IMR-90 (cell line): ENCODE measurements around the gene TSNAXIP1. TPM values are rescaled to one million over a fixed set of nuclear protein-coding genes. Genes with fewer than 3 reads are reported as not detected.
A peak's percentile ranks its signal among the peaks of the same experiment; 100 is the strongest.

Experiments used
- ATAC-seq: fragments of 200-7000 bp; cut with Tn5 transposase; 2 replicates; pipeline ENCODE4 v1.9.1; 2020; ENCODE audit warnings: low read depth, mild to moderate bottlenecking, moderate library complexity
- BruUV-seq: library from RNA; stranded (reverse); fragments of 400-500 nt; replicated peaks from 2 replicates; lab custom pipeline; 2021; lab: Mats Ljungman, UMichigan
- CTCF ChIA-PET: fragments of 300-600 bp; formaldehyde crosslinking; extraction: SDS; loops from one replicate; lab custom pipeline; 2021; ENCODE audit warnings: antibody characterized with exemption; lab: Yijun Ruan, JAX
- POLR2A ChIA-PET: fragments of 300-600 bp; sonication (Branson Sonifier 250); formaldehyde crosslinking; loops from one replicate; lab custom pipeline; 2022; ENCODE audit warnings: antibody characterized with exemption; ENCODE audit not compliant: unreplicated experiment; lab: Charles Lee
- DNase-seq: peaks from one replicate; pipeline ENCODE4 v3.0.0; 2013
- H2AFZ ChIP-seq: replicated peaks from 2 replicates; pipeline ENCODE3; 2013; ENCODE audit warnings: low read length, mild to moderate bottlenecking; ENCODE audit not compliant: poor library complexity
- H2AK5ac ChIP-seq: 2 replicates; pipeline ENCODE4 v1.6.1; 2013; ENCODE audit warnings: low read depth, low read length, inconsistent platforms
- H2AK9ac ChIP-seq: replicated peaks from 2 replicates; pipeline ENCODE3; 2013; ENCODE audit warnings: mild to moderate bottlenecking, low read depth, low read length, moderate library complexity; ENCODE audit not compliant: poor library complexity
- H2BK120ac ChIP-seq: 2 replicates; pipeline ENCODE4 v1.6.1; 2013; ENCODE audit warnings: low read depth, low read length, inconsistent platforms
- H2BK15ac ChIP-seq: 3 replicates; pipeline ENCODE4 v1.6.1; 2013; ENCODE audit warnings: low read depth, low read length, inconsistent platforms
- H2BK20ac ChIP-seq: 2 replicates; pipeline ENCODE4 v1.6.1; 2013; ENCODE audit warnings: low read depth, mild to moderate bottlenecking, inconsistent platforms, low read length, moderate library complexity
- H2BK5ac ChIP-seq: 2 replicates; pipeline ENCODE4 v1.6.1; 2013; ENCODE audit warnings: mild to moderate bottlenecking, low read depth, low read length, inconsistent platforms; ENCODE audit not compliant: poor library complexity, severe bottlenecking
- H3K14ac ChIP-seq: replicated peaks from 2 replicates; pipeline ENCODE4 v1.6.1; 2013; ENCODE audit warnings: low read depth, low read length, inconsistent platforms
- H3K18ac ChIP-seq: 2 replicates; pipeline ENCODE4 v1.6.1; 2013; ENCODE audit warnings: low read depth, low read length, control low read depth
- H3K23ac ChIP-seq: 2 replicates; pipeline ENCODE4 v1.6.1; 2013; ENCODE audit warnings: low read depth, low read length, inconsistent platforms
- H3K27ac ChIP-seq: 2 replicates; pipeline ENCODE4 v1.5.1; 2013; ENCODE audit warnings: mild to moderate bottlenecking, control low read depth, low read length; ENCODE audit not compliant: insufficient read depth
- H3K27me3 ChIP-seq: 2 replicates; pipeline ENCODE4 v1.6.1; 2013; ENCODE audit warnings: low read length; ENCODE audit not compliant: control insufficient read depth, insufficient read depth
- H3K36me3 ChIP-seq: 2 replicates; pipeline ENCODE4 v1.6.1; 2013; ENCODE audit warnings: low read length, mixed read lengths; ENCODE audit not compliant: control insufficient read depth, insufficient read depth
- H3K4ac ChIP-seq: 2 replicates; pipeline ENCODE4 v1.6.1; 2013; ENCODE audit warnings: low read depth, low read length, inconsistent platforms
- H3K4me1 ChIP-seq: 2 replicates; pipeline ENCODE4 v1.6.1; 2013; ENCODE audit warnings: low read length, mixed read lengths; ENCODE audit not compliant: control insufficient read depth, insufficient read depth
- H3K4me2 ChIP-seq: 2 replicates; pipeline ENCODE4 v1.6.1; 2013; ENCODE audit warnings: low read depth, mild to moderate bottlenecking, control low read depth, low read length, moderate library complexity
- H3K4me3 ChIP-seq: 2 replicates; pipeline ENCODE4 v1.5.1; 2013; ENCODE audit warnings: low read depth, mild to moderate bottlenecking, control low read depth, low read length, moderate library complexity; ENCODE audit not compliant: insufficient read depth
- H3K56ac ChIP-seq: 2 replicates; pipeline ENCODE4 v1.6.1; 2013; ENCODE audit warnings: low read length, inconsistent platforms; ENCODE audit not compliant: insufficient read depth; ENCODE audit errors: extremely low read depth
- H3K79me1 ChIP-seq, 2 experiments: 2 replicates each; pipeline ENCODE4 v1.6.1; 2013; ENCODE audit warnings: low read length in 2 of 2, inconsistent platforms in 1 of 2, low read depth in 1 of 2
- H3K9ac ChIP-seq: 2 replicates; pipeline ENCODE4 v1.6.1; 2013; ENCODE audit warnings: low read depth, low read length, control low read depth
- H3K9me1 ChIP-seq: 2 replicates; pipeline ENCODE4 v1.6.1; 2013; ENCODE audit warnings: low read length, inconsistent platforms; ENCODE audit not compliant: insufficient read depth
- H3K9me3 ChIP-seq: 2 replicates; pipeline ENCODE4 v1.6.1; 2013; ENCODE audit warnings: low read length; ENCODE audit not compliant: control insufficient read depth, insufficient read depth
- H4K20me1 ChIP-seq: 2 replicates; pipeline ENCODE4 v1.6.1; 2013; ENCODE audit warnings: low read length, inconsistent platforms; ENCODE audit not compliant: insufficient read depth
- H4K5ac ChIP-seq: 2 replicates; pipeline ENCODE4 v1.6.1; 2013; ENCODE audit warnings: mild to moderate bottlenecking, low read depth, low read length, control low read depth
- H4K8ac ChIP-seq, 2 experiments: 2 replicates each; pipeline ENCODE4 v1.6.1; 2013; ENCODE audit warnings: low read depth in 2 of 2, low read length in 2 of 2, control low read depth in 1 of 2, inconsistent platforms in 1 of 2
- H4K91ac ChIP-seq: 2 replicates; pipeline ENCODE4 v1.6.1; 2013; ENCODE audit warnings: low read depth, low read length, inconsistent platforms; ENCODE audit not compliant: insufficient read depth
- CHD1 ChIP-seq: IDR thresholded peaks from 2 replicates; pipeline ENCODE4 v1.6.1; 2012; ENCODE audit warnings: low read depth, low read length, improper control_type of control experiment
- MAZ ChIP-seq: IDR thresholded peaks from 2 replicates; pipeline ENCODE4 v1.6.1; 2012; ENCODE audit warnings: low read depth, mild to moderate bottlenecking, low read length, improper control_type of control experiment, moderate library complexity, borderline replicate concordance
- MXI1 ChIP-seq: IDR thresholded peaks from 2 replicates; pipeline ENCODE4 v1.6.1; 2012; ENCODE audit warnings: low read depth, mild to moderate bottlenecking, low read length, moderate library complexity, borderline replicate concordance
- POLR2A ChIP-seq: IDR thresholded peaks from 2 replicates; pipeline ENCODE4 v1.6.1; 2012; ENCODE audit warnings: mild to moderate bottlenecking, low read depth, low read length
- WGBS, 2 experiments: methylation state at CpG; one replicate each; pipeline versions ENCODE4 v1.1.5 to v1.1.7; 2013; ENCODE audit warnings: missing lambda C conversion rate in 2 of 2; ENCODE audit not compliant: insufficient read length in 1 of 2; ENCODE audit errors: extremely low coverage in 2 of 2; 5-methylcytosine and 5-hydroxymethylcytosine counted together
- dilution Hi-C: fragments of 300-500 bp; cut with HindIII; formaldehyde crosslinking; loops from one replicate; pipeline ENCODE4 v1.14.3; 2018; ENCODE audit warnings: low sequenced_read_pairs; ENCODE audit not compliant: unreplicated experiment
- in situ Hi-C: fragments of 300-500 bp; cut with MboI; formaldehyde crosslinking; loops from 3 replicates; pipeline ENCODE4 v1.14.3; 2019; ENCODE audit warnings: low sequenced_read_pairs, inconsistent platforms, mixed read lengths
- intact Hi-C: fragments of 100-400 bp; cut with micrococcal nuclease; formaldehyde crosslinking; loops from 2 replicates; pipeline ENCODE4 v1.10.0; 2022
- polyA plus RNA-seq, 3 experiments: library from polyadenylated mRNA; depleted of rRNA; stranded (reverse); fragments of >200 nt; gene quantifications; 2 replicates each; pipeline ENCODE4 v1.2.3, GENCODE V29; 2012; ENCODE audit warnings: low replicate concordance in 1 of 3
- total RNA-seq: library from RNA; depleted of rRNA; stranded (reverse); fragments of >200 nt; gene quantifications from 2 replicates; pipeline ENCODE4 v1.2.3, GENCODE V29; 2012

Gene TSNAXIP1
- total and polyA plus RNA-seq, 2 of the 4 experiments (the other 2 are of a cell fraction): 0.72 to 1.4 TPM

DNA sequence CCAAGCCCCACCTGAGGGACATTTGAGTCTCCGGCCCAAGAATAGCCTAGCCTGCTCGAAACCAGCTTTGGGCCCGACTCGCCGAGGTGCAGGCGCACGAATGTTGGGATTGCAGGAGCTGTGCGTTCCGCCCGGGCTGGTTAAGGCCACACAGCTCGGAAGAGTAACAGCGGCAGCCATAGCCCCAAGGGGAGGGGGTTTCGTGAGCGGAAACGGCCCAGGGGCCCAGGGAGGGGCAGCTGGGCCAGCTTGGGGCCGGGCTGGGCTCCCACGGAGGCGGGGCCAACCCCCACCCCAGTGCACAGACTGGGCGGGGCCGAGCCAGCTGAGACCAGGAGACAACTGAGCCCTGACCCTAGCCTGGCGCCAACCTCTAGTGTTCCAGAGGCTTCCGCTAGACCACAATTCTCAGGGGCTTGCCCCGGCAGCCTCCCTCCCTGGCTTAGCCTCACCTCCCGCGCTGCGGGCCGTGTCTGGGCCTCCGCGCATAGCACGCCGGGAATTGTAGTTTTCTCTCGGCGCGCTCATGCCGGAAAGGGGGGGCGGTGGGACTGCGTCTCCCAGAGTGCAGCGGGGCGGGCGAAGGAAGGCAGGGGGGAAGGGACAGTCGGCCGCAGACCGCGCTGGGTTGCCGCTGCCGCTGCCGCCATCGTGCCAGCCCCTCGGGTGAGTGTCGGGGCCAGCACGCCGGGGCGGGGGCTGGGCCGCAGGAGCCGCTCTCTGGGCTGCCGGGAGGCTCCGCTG lies 39.8 kb downstream of the TSNAXIP1 start, which contains the start of gene NUTF2:
TSS of gene NUTF2 (plus strand) at position 614 of the 744 bp plus-strand sequence. CDS start 18,198 bp downstream, outside the sequence.
- Histone ChIP-seq H3K4ac (peak within 1 kb of the TSS; percentile 92), H4K5ac (peak within 1 kb of the TSS; percentile 98), H3K27me3 (no peaks in the 10 kb centered on the region), H2AK9ac (peak within 1 kb of the TSS; percentile 100), H3K79me1 (peaks cover 24 to 66% of the 10 kb centered on the region in 2 experiments), H3K36me3 (0 out of 2 replicates have a peak, but pooled peaks cover 2% of the 10 kb centered on the region), H3K4me1 (peaks cover 13% of the 10 kb centered on the region), H4K20me1 (peaks cover 48% of the 10 kb centered on the region), H3K23ac (peak within 1 kb of the TSS; percentile 96), H3K9me1 (peaks cover 19% of the 10 kb centered on the region), H3K14ac (peak within 1 kb of the TSS; percentile 91), H2BK5ac (peak within 1 kb of the TSS; percentile 91), H2AK5ac (peak within 1 kb of the TSS; percentile 83), H4K91ac (peak within 1 kb of the TSS; percentile 85), H3K9ac (peak within 1 kb of the TSS; percentile 95), H4K8ac (peak within 1 kb of the TSS; percentile 83 to 95), H2BK120ac (peak within 1 kb of the TSS; percentile 76), H3K4me2 (peak within 1 kb of the TSS; percentile 96), H2BK20ac (peak within 1 kb of the TSS; percentile 4; the same call in 1 of the 2 replicates), H2AFZ (peak within 1 kb of the TSS; percentile 94), H3K56ac (peak within 1 kb of the TSS; percentile 76), H3K27ac (peak within 1 kb of the TSS; percentile 98), H3K18ac (peak within 1 kb of the TSS; percentile 91), H3K9me3 (no peaks in the 10 kb centered on the region), H2BK15ac (peak within 1 kb of the TSS; percentile 48; the same call in 1 of the 3 replicates), H3K4me3 (peak within 1 kb of the TSS; percentile 53)
- POLR2A ChIA-PET: no interaction called here
- DNase-seq (peak; percentile 85), ATAC-seq (peak; percentile 76)
- CTCF ChIA-PET: no interaction called here
- TF ChIP-seq MAZ (peak; percentile 92; the same call in 1 of the 2 replicates), CHD1 (no peak), MXI1 (peak; percentile 69; the same call in 1 of the 2 replicates), POLR2A (peak; percentile 83)
- 1% methylated on average over 23 of the region's 57 CpGs; no CpG with 5 or more reads in 1 of the 2 experiments for WGBS, 2 experiments
- BruUV-seq: no TSS peak
- dilution Hi-C loops: no loop called here
- intact Hi-C loops: loop anchor here (2.0 kb wide), 1 partner anchor 26 kb away; the partner anchor contains the start of gene EDC4
- in situ Hi-C loops: no loop called here
